HFFc6 (cell line): ENCODE measurements around the gene APOL4. TPM values are rescaled to one million over a fixed set of nuclear protein-coding genes. Genes with fewer than 3 reads are reported as not detected.

Experiments
- DNase-seq: peaks from one replicate; pipeline ENCODE4 v3.0.0-alpha.2; 2018
- H3K27ac Mint-ChIP-seq: 2 replicates; pipeline ENCODE4 v1.8.0; 2020; ENCODE audit warnings: mild to moderate bottlenecking, mixed read lengths
- H3K27me3 Mint-ChIP-seq: 2 replicates; pipeline ENCODE4 v1.8.0; 2021; ENCODE audit warnings: mild to moderate bottlenecking, moderate library complexity, mixed read lengths; ENCODE audit not compliant: insufficient read depth
- H3K36me3 Mint-ChIP-seq: 2 replicates; pipeline ENCODE4 v1.8.0; 2021; ENCODE audit warnings: low read depth, mixed read lengths
- H3K4me1 Mint-ChIP-seq: 2 replicates; pipeline ENCODE4 v1.8.0; 2020; ENCODE audit warnings: low read depth, mixed read lengths
- H3K4me3 Mint-ChIP-seq: 2 replicates; pipeline ENCODE4 v1.8.0; 2020; ENCODE audit warnings: mild to moderate bottlenecking, moderate library complexity, mixed read lengths
- H3K9me3 Mint-ChIP-seq: 2 replicates; pipeline ENCODE4 v1.8.0; 2020; ENCODE audit warnings: mild to moderate bottlenecking, mixed read lengths
- total RNA-seq, 6 experiments: library from RNA; stranded (reverse); fragmentation: NEBNext Ultra II Directional; extraction: Animal tissue kit (Norgen Biotek cat#: 25700); gene quantifications; 2 replicates in 1 of 6; 3 replicates in 5 of 6; pipeline ENCODE4 v1.2.3, GENCODE V29; 2021
- TF ChIP-seq, protein P1 (sequence below): fragments of 200-600 bp; sonication (generic); IDR thresholded peaks from 2 replicates; pipeline ENCODE4 v1.5.0; 2021; ENCODE audit warnings: antibody characterized with exemption, mild to moderate bottlenecking

APOL4 gene
- total RNA-seq, 6 experiments from 2014 or later: not detected

DNA sequence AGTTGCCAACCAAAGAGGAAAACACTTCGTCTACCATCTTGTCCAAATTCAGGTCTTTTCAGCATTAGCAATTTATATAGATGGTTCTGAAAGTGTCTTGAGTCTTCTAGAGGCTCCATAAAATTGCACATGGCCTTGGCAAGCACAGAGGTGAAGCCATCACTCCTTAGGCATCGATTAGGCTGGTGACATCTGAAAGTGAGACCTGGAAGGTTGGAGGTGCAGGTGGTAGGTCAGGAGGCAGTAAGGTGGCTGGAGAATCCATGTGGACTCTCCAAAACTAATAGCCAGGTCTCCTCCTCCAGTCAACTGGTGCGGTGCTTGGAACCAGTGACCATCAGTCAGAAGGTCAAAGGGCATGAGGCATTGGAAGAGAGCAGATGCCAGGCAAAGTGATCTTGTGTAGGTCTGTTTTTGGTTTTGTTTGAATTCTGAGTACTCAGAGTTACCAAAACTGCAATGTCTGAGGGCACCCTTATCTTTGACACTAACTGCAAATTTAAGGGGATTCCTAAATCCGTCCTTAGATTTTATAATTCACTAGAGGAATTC lies 44.3 kb upstream of the APOL4 start:
- TF ChIP-seq, protein P1, sequence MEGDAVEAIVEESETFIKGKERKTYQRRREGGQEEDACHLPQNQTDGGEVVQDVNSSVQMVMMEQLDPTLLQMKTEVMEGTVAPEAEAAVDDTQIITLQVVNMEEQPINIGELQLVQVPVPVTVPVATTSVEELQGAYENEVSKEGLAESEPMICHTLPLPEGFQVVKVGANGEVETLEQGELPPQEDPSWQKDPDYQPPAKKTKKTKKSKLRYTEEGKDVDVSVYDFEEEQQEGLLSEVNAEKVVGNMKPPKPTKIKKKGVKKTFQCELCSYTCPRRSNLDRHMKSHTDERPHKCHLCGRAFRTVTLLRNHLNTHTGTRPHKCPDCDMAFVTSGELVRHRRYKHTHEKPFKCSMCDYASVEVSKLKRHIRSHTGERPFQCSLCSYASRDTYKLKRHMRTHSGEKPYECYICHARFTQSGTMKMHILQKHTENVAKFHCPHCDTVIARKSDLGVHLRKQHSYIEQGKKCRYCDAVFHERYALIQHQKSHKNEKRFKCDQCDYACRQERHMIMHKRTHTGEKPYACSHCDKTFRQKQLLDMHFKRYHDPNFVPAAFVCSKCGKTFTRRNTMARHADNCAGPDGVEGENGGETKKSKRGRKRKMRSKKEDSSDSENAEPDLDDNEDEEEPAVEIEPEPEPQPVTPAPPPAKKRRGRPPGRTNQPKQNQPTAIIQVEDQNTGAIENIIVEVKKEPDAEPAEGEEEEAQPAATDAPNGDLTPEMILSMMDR: no peak
- no peak for DNase-seq
- Mint-ChIP-seq H3K4me1 (peaks cover 16% of the 10 kb centered on the region), H3K27me3 (peaks cover 5% of the 10 kb centered on the region), H3K27ac (no peak overlapping the region), H3K9me3 (no peaks in the 10 kb centered on the region), H3K36me3 (peaks cover 4% of the 10 kb centered on the region), H3K4me3 (no peak overlapping the region)

DNA sequence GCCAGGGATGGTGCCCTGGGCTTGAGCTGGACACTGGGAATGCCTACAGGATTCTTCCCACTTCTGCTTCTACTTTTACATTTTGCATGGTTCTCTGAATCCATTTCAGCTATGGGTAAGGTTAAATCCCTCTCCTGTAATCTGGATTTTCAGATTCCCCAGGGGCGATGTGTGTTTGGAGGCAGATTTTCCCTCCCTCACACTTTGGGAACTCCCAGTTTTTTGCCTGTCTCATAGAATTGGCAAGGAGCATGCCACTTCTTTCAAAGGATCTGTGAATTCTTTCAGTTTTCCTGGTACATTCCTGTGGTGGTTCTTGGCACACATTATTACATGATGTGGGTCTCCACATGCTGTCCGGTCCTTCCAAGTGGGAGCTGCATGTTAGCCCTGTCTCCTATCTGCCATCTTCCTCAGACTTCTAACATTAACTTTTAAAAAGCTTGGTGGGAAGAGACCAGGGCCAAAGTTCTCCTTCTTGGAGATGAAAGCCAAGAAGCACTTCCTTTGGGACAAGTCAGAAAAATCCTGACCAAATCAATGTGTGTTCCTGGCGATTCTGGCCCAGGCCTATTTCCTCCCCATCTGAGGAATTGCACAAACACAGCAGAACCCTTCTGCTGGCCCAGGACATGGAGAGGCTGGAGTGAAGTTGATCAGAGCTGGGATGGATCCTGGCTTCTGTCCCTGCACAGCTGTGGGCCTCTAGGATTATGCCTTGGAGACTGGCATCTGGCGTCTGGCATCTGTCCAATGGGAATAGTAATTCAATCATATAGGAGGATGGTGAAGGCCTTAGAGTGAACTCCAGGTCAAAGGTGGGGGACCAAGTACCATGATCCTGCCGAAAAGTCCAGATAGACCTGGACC lies 43.1 kb upstream of the APOL4 start:
- Mint-ChIP-seq H3K4me1 (peaks cover 18% of the 10 kb centered on the region), H3K9me3 (no peaks in the 10 kb centered on the region), H3K27ac (no peak overlapping the region), H3K27me3 (peaks cover 2% of the 10 kb centered on the region), H3K4me3 (no peak overlapping the region), H3K36me3 (no peaks in the 10 kb centered on the region; the same call in none of the 2 replicates)
- TF ChIP-seq, protein P1: no peak
- no peak for DNase-seq

DNA sequence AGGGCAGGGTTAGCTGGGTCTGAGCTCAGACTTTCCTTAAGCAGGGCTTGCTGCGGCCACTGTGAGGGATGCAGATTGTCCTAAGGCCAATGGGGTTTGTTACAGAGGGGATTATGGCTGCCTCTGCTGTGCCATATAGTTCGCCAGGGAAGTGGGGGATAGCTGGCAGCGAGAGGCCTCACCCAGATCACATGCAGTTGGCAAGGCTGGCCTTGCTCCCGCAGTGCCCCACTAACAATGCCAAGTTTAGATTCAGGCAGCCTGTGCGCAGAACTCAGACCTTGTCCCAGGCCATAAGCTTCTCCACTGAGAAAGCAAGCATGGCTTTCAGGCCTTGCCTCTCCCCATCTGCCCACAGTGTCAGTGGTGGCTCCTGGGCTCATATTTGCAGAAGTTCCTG lies 42.4 kb upstream of the APOL4 start:
- no peak overlapping the region for H3K4me3 Mint-ChIP-seq
- H3K36me3 Mint-ChIP-seq: no peaks in the 10 kb centered on the region; the same call in none of the 2 replicates
- H3K27ac Mint-ChIP-seq: no peak overlapping the region
- no peaks in the 10 kb centered on the region for H3K9me3 Mint-ChIP-seq
- TF ChIP-seq, protein P1: no peak
- H3K27me3 Mint-ChIP-seq: peaks cover 2% of the 10 kb centered on the region
- DNase-seq: no peak
- H3K4me1 Mint-ChIP-seq: peaks cover 26% of the 10 kb centered on the region

GRCh38 chr22:36239401-36240171 lies 38.0 kb upstream of the APOL4 start, which contains the start of gene APOL2:
APOL2 (minus strand) TSS chr22:36239527; CDS start chr22:36233162, 6,365 bp downstream.
- H3K4me1 Mint-ChIP-seq: peaks cover 63% of the 10 kb centered on the region
- peak within 1 kb of the TSS; percentile 94 for H3K4me3 Mint-ChIP-seq
- H3K27ac Mint-ChIP-seq: peak within 1 kb of the TSS; percentile 91
- DNase-seq: peak; percentile 93
- H3K36me3 Mint-ChIP-seq: peaks cover 19% of the 10 kb centered on the region
- no peaks in the 10 kb centered on the region for H3K9me3 Mint-ChIP-seq
- TF ChIP-seq, protein P1: peak; percentile 71
- no peaks in the 10 kb centered on the region; the same call in 1 of the 2 replicates for H3K27me3 Mint-ChIP-seq

- no peak for DNase-seq
- no peaks in the 10 kb centered on the region; the same call in 1 of the 2 replicates for H3K27me3 Mint-ChIP-seq
- peak overlapping the region; percentile 91 for H3K27ac Mint-ChIP-seq
- TF ChIP-seq, protein P1: no peak
- H3K9me3 Mint-ChIP-seq: no peaks in the 10 kb centered on the region
- peaks cover 64% of the 10 kb centered on the region for H3K4me1 Mint-ChIP-seq
- H3K4me3 Mint-ChIP-seq: peak overlapping the region; percentile 94
- H3K36me3 Mint-ChIP-seq: peaks cover 20% of the 10 kb centered on the region
Measured at GRCh38 chr22:36239150-36239400, 37.5 kb upstream of the APOL4 start.
